ENCODE data around the gene HEATR5B. TPM values are rescaled to one million over a fixed set of nuclear protein-coding genes. Genes with fewer than 3 reads are reported as not detected.

Gene HEATR5B
- polyA plus RNA-seq, 1 of the 3 experiments (the other 2 are of a cell fraction), result 10.8 TPM

GRCh38 chr2:37105150-37105549, 21.0 kb upstream of the HEATR5B start:
- Histone ChIP-seq H2AFZ (ENCODE audit: low read depth) (no peak overlapping the region), H3K4me1 (ENCODE audit: control insufficient read depth in 1 of 2, insufficient read depth in 2 of 2, low read depth in 1 of 2, low read length in 1 of 2) (no peaks in the 10 kb centered on the region; a peak in 1 of 4 replicates), H3K4me3 (ENCODE audit: low read depth in 2 of 2, low read length in 1 of 2) (no peak overlapping the region), H3F3A (replicated peaks; ENCODE audit: insufficient read depth) (peaks cover 5% of the 10 kb centered on the region), H4K20me1 (ENCODE audit: insufficient read depth) (no peaks in the 10 kb centered on the region), H3K9ac (no peak overlapping the region), H3K9me3 (no peaks in the 10 kb centered on the region), H3K79me2 (ENCODE audit: insufficient read depth) (no peaks in the 10 kb centered on the region), H3K9me2 (no peaks in the 10 kb centered on the region), H3K27me3 (ENCODE audit: insufficient read depth) (no peaks in the 10 kb centered on the region), H3K36me3 (replicated peaks in 1 of 2; ENCODE audit: control insufficient read depth in 1 of 2, insufficient read depth in 2 of 2, low read length in 1 of 2) (peaks cover 63 to 64% of the 10 kb centered on the region in 2 experiments), H3K4me2 (no peak overlapping the region), H3K27ac (ENCODE audit: low read depth in 2 of 2, low read length in 1 of 2) (no peak overlapping the region)
- TF ChIP-seq RCOR1 (IDR thresholded peaks at IDR 0.05; ENCODE audit: low read length), result no peak
- TF ChIP-seq TCF12 (IDR thresholded peaks at IDR 0.05), result no peak
- no peak for TF ChIP-seq TEAD4 (IDR thresholded peaks at IDR 0.05; ENCODE audit: borderline replicate concordance, insufficient read depth)
- TF ChIP-seq FOXJ3 (CRISPR knock-in tag; IDR thresholded peaks at IDR 0.05), result no peak
- TF ChIP-seq SMC3 (IDR thresholded peaks at IDR 0.05; ENCODE audit: low read depth, low read length), result no peak
- TF ChIP-seq USF1 (IDR thresholded peaks at IDR 0.05; ENCODE audit: borderline replicate concordance, low read depth), result no peak
- TF ChIP-seq RFX5 (IDR thresholded peaks at IDR 0.05; ENCODE audit: low read length), result no peak
- TF ChIP-seq, protein P1, sequence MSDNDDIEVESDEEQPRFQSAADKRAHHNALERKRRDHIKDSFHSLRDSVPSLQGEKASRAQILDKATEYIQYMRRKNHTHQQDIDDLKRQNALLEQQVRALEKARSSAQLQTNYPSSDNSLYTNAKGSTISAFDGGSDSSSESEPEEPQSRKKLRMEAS (IDR thresholded peaks at IDR 0.05; ENCODE audit: low read depth), result no peak
- TF ChIP-seq TAF1 (IDR thresholded peaks at IDR 0.05; ENCODE audit: borderline replicate concordance, low read depth, low read length), result no peak
- no peak for TF ChIP-seq JUND (IDR thresholded peaks at IDR 0.05)
- ChIA-PET CTCF (interaction anchor here (1.3 kb wide), 1 partner anchor 23 kb away, joined by 4 read pairs; no protein-coding TSS in a partner anchor), POLR2A (no interaction called here)
- WGBS (ENCODE audit: low lambda C conversion rate), result 94% methylated on average over 5 of the region's 5 CpGs
- no peak for DNase-seq

DNA sequence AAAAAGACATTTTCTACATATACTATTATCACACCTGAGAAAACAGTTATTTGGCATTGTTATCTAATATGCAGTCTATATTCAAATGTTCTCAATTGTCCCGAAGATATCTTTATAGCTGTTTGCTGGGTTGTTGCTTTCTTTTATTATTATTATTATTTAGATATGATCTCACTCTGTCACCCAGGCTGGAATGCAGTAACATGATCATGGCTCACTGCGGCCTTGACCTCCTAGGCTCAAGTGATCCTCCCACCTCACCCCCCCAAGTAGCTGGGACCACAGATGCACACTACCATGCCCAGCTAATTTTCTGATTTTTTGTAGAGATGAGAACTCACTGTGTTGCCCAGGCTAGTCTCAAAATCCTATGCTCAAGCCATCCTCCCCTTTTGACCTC, 20.0 kb upstream of the HEATR5B start:
- H3K4me2 ChIP-seq, result no peak overlapping the region
- TF ChIP-seq USF1 (IDR thresholded peaks at IDR 0.05; ENCODE audit: borderline replicate concordance, low read depth) (no peak), EZH2phosphoT487 (IDR thresholded peaks at IDR 0.05; ENCODE audit: borderline replicate concordance, low read depth) (no peak), SMC3 (IDR thresholded peaks at IDR 0.05; ENCODE audit: low read depth, low read length) (no peak), POLR2AphosphoS5 (IDR thresholded peaks at IDR 0.05; ENCODE audit: low read depth, low read length) (no peak), TAF1 (IDR thresholded peaks at IDR 0.05; ENCODE audit: borderline replicate concordance, low read depth, low read length) (no peak), ZBTB33 (IDR thresholded peaks at IDR 0.05; ENCODE audit: borderline replicate concordance, low read depth) (no peak)
- TF ChIP-seq, protein P2, sequence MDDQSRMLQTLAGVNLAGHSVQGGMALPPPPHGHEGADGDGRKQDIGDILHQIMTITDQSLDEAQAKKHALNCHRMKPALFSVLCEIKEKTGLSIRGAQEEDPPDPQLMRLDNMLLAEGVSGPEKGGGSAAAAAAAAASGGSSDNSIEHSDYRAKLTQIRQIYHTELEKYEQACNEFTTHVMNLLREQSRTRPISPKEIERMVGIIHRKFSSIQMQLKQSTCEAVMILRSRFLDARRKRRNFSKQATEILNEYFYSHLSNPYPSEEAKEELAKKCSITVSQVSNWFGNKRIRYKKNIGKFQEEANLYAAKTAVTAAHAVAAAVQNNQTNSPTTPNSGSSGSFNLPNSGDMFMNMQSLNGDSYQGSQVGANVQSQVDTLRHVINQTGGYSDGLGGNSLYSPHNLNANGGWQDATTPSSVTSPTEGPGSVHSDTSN (IDR thresholded peaks at IDR 0.05), result no peak
- TF ChIP-seq, protein P3, sequence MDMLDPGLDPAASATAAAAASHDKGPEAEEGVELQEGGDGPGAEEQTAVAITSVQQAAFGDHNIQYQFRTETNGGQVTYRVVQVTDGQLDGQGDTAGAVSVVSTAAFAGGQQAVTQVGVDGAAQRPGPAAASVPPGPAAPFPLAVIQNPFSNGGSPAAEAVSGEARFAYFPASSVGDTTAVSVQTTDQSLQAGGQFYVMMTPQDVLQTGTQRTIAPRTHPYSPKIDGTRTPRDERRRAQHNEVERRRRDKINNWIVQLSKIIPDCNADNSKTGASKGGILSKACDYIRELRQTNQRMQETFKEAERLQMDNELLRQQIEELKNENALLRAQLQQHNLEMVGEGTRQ (IDR thresholded peaks at IDR 0.05; ENCODE audit: borderline replicate concordance, low read depth, low read length), result no peak
- no peak overlapping the region for H2AFZ ChIP-seq (ENCODE audit: low read depth)
- peaks cover 5% of the 10 kb centered on the region for H3F3A ChIP-seq (replicated peaks; ENCODE audit: insufficient read depth)
- no peaks in the 10 kb centered on the region for H4K20me1 ChIP-seq (ENCODE audit: insufficient read depth)
- no peaks in the 10 kb centered on the region for H3K9me2 ChIP-seq
- no peaks in the 10 kb centered on the region; a peak in 1 of 4 replicates for H3K4me1 ChIP-seq (ENCODE audit: control insufficient read depth in 1 of 2, insufficient read depth in 2 of 2, low read depth in 1 of 2, low read length in 1 of 2)
- H3K9me3 ChIP-seq, result no peaks in the 10 kb centered on the region
- no peak overlapping the region for H3K4me3 ChIP-seq (ENCODE audit: low read depth in 2 of 2, low read length in 1 of 2)
- POLR2A ChIA-PET, result no interaction called here
- no peak for DNase-seq
- H3K36me3 ChIP-seq (replicated peaks in 1 of 2; ENCODE audit: control insufficient read depth in 1 of 2, insufficient read depth in 2 of 2, low read length in 1 of 2), result peaks cover 64 to 68% of the 10 kb centered on the region in 2 experiments
- H3K9ac ChIP-seq, result no peak overlapping the region
- no peaks in the 10 kb centered on the region for H3K27me3 ChIP-seq (ENCODE audit: insufficient read depth)
- H3K79me2 ChIP-seq (ENCODE audit: insufficient read depth), result no peaks in the 10 kb centered on the region
- CTCF ChIA-PET, result no interaction called here
- H3K27ac ChIP-seq (ENCODE audit: low read depth in 2 of 2, low read length in 1 of 2), result peak overlapping the region in 1 of 2 experiments; percentile 13; a peak in 1 of 4 replicates
- WGBS (ENCODE audit: low lambda C conversion rate), result 98% methylated on average over 2 of the region's 2 CpGs

Measured in SK-N-SH (cell line).